CD14-positive monocyte (primary cell): ENCODE data around the gene OR2V2. TPM values are rescaled to one million over a fixed set of nuclear protein-coding genes. Genes with fewer than 3 reads are reported as not detected.
A peak's percentile ranks its signal among the peaks of the same experiment; 100 is the strongest.

ENCODE experiments used
- DNase-seq, 3 donors: peaks; one replicate each; pipeline ENCODE4 v3.0.0-alpha.2; 2011 to 2022
- H2AFZ ChIP-seq: 2 replicates; pipeline ENCODE4 v1.6.0; 2012; ENCODE audit warnings: mild to moderate bottlenecking, low read depth, low read length, inconsistent platforms; ENCODE audit not compliant: insufficient read depth, poor library complexity, severe bottlenecking
- H3K27ac ChIP-seq, 2 donors: 1 replicate in 1 of 2; 2 replicates in 1 of 2; pipeline ENCODE4 v1.5.1; 2012 to 2013; ENCODE audit warnings: low read length in 2 of 2, control low read depth in 1 of 2, inconsistent platforms in 1 of 2, low read depth in 1 of 2, mild to moderate bottlenecking in 1 of 2
- H3K27me3 ChIP-seq, 2 donors: one replicate each; pipeline versions ENCODE4 v1.6.0 to v1.6.1; 2011 to 2013; ENCODE audit warnings: low read length in 2 of 2; ENCODE audit not compliant: control insufficient read depth in 2 of 2, insufficient read depth in 2 of 2
- H3K36me3 ChIP-seq, 2 donors: replicated peaks in 1 of 2; 1 replicate in 1 of 2; 2 replicates in 1 of 2; pipeline versions ENCODE4 v1.5.1 to v1.6.1; 2012 to 2013; ENCODE audit warnings: low read length in 2 of 2, control low read depth in 1 of 2, inconsistent platforms in 1 of 2, mild to moderate bottlenecking in 1 of 2; ENCODE audit not compliant: insufficient read depth in 2 of 2, control insufficient read depth in 1 of 2
- H3K4me1 ChIP-seq, 2 donors: 1 replicate in 1 of 2; 2 replicates in 1 of 2; pipeline versions ENCODE4 v1.5.1 to v1.6.1; 2012 to 2013; ENCODE audit warnings: low read length in 2 of 2, control low read depth in 1 of 2, inconsistent platforms in 1 of 2, mild to moderate bottlenecking in 1 of 2, moderate library complexity in 1 of 2; ENCODE audit not compliant: insufficient read depth in 2 of 2, control insufficient read depth in 1 of 2
- H3K4me2 ChIP-seq: replicated peaks from 2 replicates; pipeline ENCODE3; 2012; ENCODE audit warnings: low read length, moderate library complexity, mild to moderate bottlenecking; ENCODE audit not compliant: poor library complexity, severe bottlenecking; ENCODE audit errors: extremely low read depth
- H3K4me3 ChIP-seq, 3 experiments: fragments of 200-600 bp in 1 of 3; sonication (generic) in 1 of 3; replicated peaks in 1 of 3; 1 replicate in 2 of 3; 2 replicates in 1 of 3; pipeline ENCODE4 v1.5.1; 2011 to 2013; ENCODE audit warnings: low read length in 3 of 3, mild to moderate bottlenecking in 3 of 3, control low read depth in 2 of 3, low read depth in 2 of 3, inconsistent platforms in 1 of 3, moderate library complexity in 1 of 3
- H3K79me2 ChIP-seq: 2 replicates; pipeline ENCODE4 v1.6.0; 2012; ENCODE audit warnings: mild to moderate bottlenecking, control low read depth, inconsistent platforms, low read length, moderate library complexity; ENCODE audit not compliant: insufficient read depth
- H3K9ac ChIP-seq: 2 replicates; pipeline ENCODE4 v1.6.0; 2017; ENCODE audit warnings: low read length, mild to moderate bottlenecking; ENCODE audit not compliant: insufficient read depth, poor library complexity, severe bottlenecking
- H3K9me3 ChIP-seq, 2 donors: replicated peaks in 1 of 2; 1 replicate in 1 of 2; 2 replicates in 1 of 2; pipeline versions ENCODE4 v1.5.1 to v1.6.1; 2012 to 2013; ENCODE audit warnings: low read length in 2 of 2, control low read depth in 1 of 2; ENCODE audit not compliant: control insufficient read depth in 1 of 2, insufficient read depth in 1 of 2
- H4K20me1 ChIP-seq: 2 replicates; pipeline ENCODE4 v1.6.0; 2012; ENCODE audit warnings: mild to moderate bottlenecking, low read length, control low read depth, moderate library complexity; ENCODE audit not compliant: insufficient read depth
- H3K27ac Mint-ChIP-seq, 7 donors: one replicate each; pipeline ENCODE4 v1.8.0; 2020; ENCODE audit warnings: mild to moderate bottlenecking in 7 of 7, mixed read lengths in 7 of 7, moderate library complexity in 6 of 7, inconsistent platforms in 2 of 7
- H3K27me3 Mint-ChIP-seq, 3 donors: one replicate each; pipeline ENCODE4 v1.8.0; 2021 to 2022; ENCODE audit warnings: low read depth in 3 of 3, mild to moderate bottlenecking in 3 of 3, mixed read lengths in 3 of 3, moderate library complexity in 3 of 3, inconsistent platforms in 1 of 3
- H3K36me3 Mint-ChIP-seq, 2 donors: one replicate each; pipeline ENCODE4 v1.8.0; 2020; ENCODE audit warnings: mixed read lengths in 2 of 2, inconsistent platforms in 1 of 2, mild to moderate bottlenecking in 1 of 2
- H3K4me1 Mint-ChIP-seq: one replicate; pipeline ENCODE4 v1.8.0; 2020; ENCODE audit warnings: mild to moderate bottlenecking, mixed read lengths
- H3K4me3 Mint-ChIP-seq, 2 donors: one replicate each; pipeline ENCODE4 v1.8.0; 2020; ENCODE audit warnings: mild to moderate bottlenecking in 2 of 2, mixed read lengths in 2 of 2, moderate library complexity in 1 of 2
- H3K9me3 Mint-ChIP-seq, 7 donors: one replicate each; pipeline ENCODE4 v1.8.0; 2020 to 2022; ENCODE audit warnings: mixed read lengths in 7 of 7, mild to moderate bottlenecking in 6 of 7, moderate library complexity in 6 of 7, inconsistent platforms in 2 of 7
- CTCF ChIP-seq: fragments of 200-600 bp; IDR thresholded peaks from one replicate; pipeline ENCODE4 v1.8.0; 2022; ENCODE audit warnings: antibody characterized with exemption, mild to moderate bottlenecking
- WGBS: methylation state at CpG from one replicate; pipeline ENCODE4 v1.1.5; 2013; ENCODE audit warnings: missing lambda C conversion rate; ENCODE audit not compliant: insufficient coverage; 5-methylcytosine and 5-hydroxymethylcytosine counted together
- intact Hi-C, 2 donors: fragments of 100-400 bp; cut with micrococcal nuclease; formaldehyde crosslinking; loops; one replicate each; pipeline versions ENCODE4 v1.15.0 to v1.15.1; 2023
- polyA plus RNA-seq, 3 donors: library from polyadenylated mRNA; depleted of rRNA in 1 of 3; unstranded in 2 of 3; stranded (reverse) in 1 of 3; fragments of 300-500 nt in 2 of 3; fragments of >200 nt in 1 of 3; fragmentation: Illumina TruSeq in 2 of 3; gene quantifications; 1 replicate in 2 of 3; 2 replicates in 1 of 3; pipeline ENCODE4 v1.2.3, GENCODE V29; 2012 to 2021

Gene OR2V2
- polyA plus RNA-seq, 3 donors: not detected

- WGBS: under 1% methylated on average over 36 of the region's 41 CpGs
- peak overlapping the region; percentile 100 for H3K4me2 ChIP-seq
- peaks cover 15 to 41% (median 22%) of the 10 kb centered on the region in 3 donors for H3K27me3 Mint-ChIP-seq
- peaks cover 0 to 7% of the 10 kb centered on the region in 2 donors for H3K36me3 Mint-ChIP-seq
- H3K27ac ChIP-seq: peak overlapping the region in 1 of 2 donors; percentile 8
- H3K27me3 ChIP-seq: peaks cover 0 to 19% of the 10 kb centered on the region in 2 donors
- no peaks in the 10 kb centered on the region for H4K20me1 ChIP-seq
- peak overlapping the region; percentile 67 for H3K9ac ChIP-seq
- peaks cover 43% of the 10 kb centered on the region for H3K4me1 Mint-ChIP-seq
- peak overlapping the region; percentile 98 for H3K4me3 Mint-ChIP-seq
- peak overlapping the region in 5 of 7 donors; percentile 74 to 88 (median 81) for H3K27ac Mint-ChIP-seq
- H3K79me2 ChIP-seq: no peaks in the 10 kb centered on the region
- no peaks in the 10 kb centered on the region for H3K36me3 ChIP-seq
- peaks cover 0 to 4% (median 2%) of the 10 kb centered on the region in 7 donors for H3K9me3 Mint-ChIP-seq
- no peak for DNase-seq
- H3K4me3 ChIP-seq: peak overlapping the region; percentile 64 to 96 (median 95)
- H2AFZ ChIP-seq: peak overlapping the region; percentile 91
- no peak for TF ChIP-seq CTCF
- H3K9me3 ChIP-seq: no peaks in the 10 kb centered on the region
- intact Hi-C loops: loop anchor here (1.0 to 2.0 kb wide), 3 partner anchors 15 to 33 kb away; partner anchors contain the start of gene TRIM7 (in 1 of the 2)
- H3K4me1 ChIP-seq: peaks cover 50 to 54% of the 10 kb centered on the region in 2 donors
These were observed 42.1 kb downstream of the OR2V2 start for GRCh38 chr5:181189363-181189961.

- H3K9me3 Mint-ChIP-seq: peaks cover 0 to 4% (median 2%) of the 10 kb centered on the region in 7 donors
- Histone ChIP-seq H3K27ac (peak overlapping the region in 1 of 2 donors; percentile 84), H4K20me1 (no peaks in the 10 kb centered on the region), H3K4me3 (peak overlapping the region; percentile 64 to 96 (median 95)), H3K36me3 (no peaks in the 10 kb centered on the region), H3K4me2 (peak overlapping the region; percentile 100), H3K9me3 (no peaks in the 10 kb centered on the region), H3K4me1 (peaks cover 43 to 48% of the 10 kb centered on the region in 2 donors), H3K27me3 (peaks cover 0 to 19% of the 10 kb centered on the region in 2 donors), H3K9ac (peak overlapping the region; percentile 67), H3K79me2 (no peaks in the 10 kb centered on the region), H2AFZ (peak overlapping the region; percentile 91)
- WGBS: under 1% methylated on average over 47 of the region's 52 CpGs
- peaks cover 38% of the 10 kb centered on the region for H3K4me1 Mint-ChIP-seq
- H3K4me3 Mint-ChIP-seq: peak overlapping the region; percentile 98
- peaks cover 12 to 34% (median 21%) of the 10 kb centered on the region in 3 donors for H3K27me3 Mint-ChIP-seq
- peaks cover 0 to 12% of the 10 kb centered on the region in 2 donors for H3K36me3 Mint-ChIP-seq
- peak overlapping the region in 3 of 7 donors; percentile 25 to 81 (median 48) for H3K27ac Mint-ChIP-seq
- intact Hi-C loops: loop anchor here (1.0 to 5.0 kb wide), 4 partner anchors 15 to 72 kb away; partner anchors contain the start of genes TRIM52 (in 1 of the 2) and TRIM7 (in 1 of the 2)
- no peak for TF ChIP-seq CTCF
- DNase-seq: peak in 1 of 3 donors; percentile 25
These were observed 42.8 kb downstream of the OR2V2 start for GRCh38 chr5:181189962-181190710.
